HFFc6 (cell line): Measurements from ENCODE around the gene RBM19. TPM values are rescaled to one million over a fixed set of nuclear protein-coding genes. Genes with fewer than 3 reads are reported as not detected.
"Not testable (repeated sequence)": the region's sequence is repeated elsewhere in the genome, so short reads cannot be mapped to it uniquely, and the experiment has no call there.

Experiments used
- DNase-seq: peaks from one replicate; pipeline ENCODE4 v3.0.0-alpha.2; 2018
- H3K27ac Mint-ChIP-seq: 2 replicates; pipeline ENCODE4 v1.8.0; 2020; ENCODE audit warnings: mild to moderate bottlenecking, mixed read lengths
- H3K27me3 Mint-ChIP-seq: 2 replicates; pipeline ENCODE4 v1.8.0; 2021; ENCODE audit warnings: mild to moderate bottlenecking, moderate library complexity, mixed read lengths; ENCODE audit not compliant: insufficient read depth
- H3K36me3 Mint-ChIP-seq: 2 replicates; pipeline ENCODE4 v1.8.0; 2021; ENCODE audit warnings: low read depth, mixed read lengths
- H3K4me1 Mint-ChIP-seq: 2 replicates; pipeline ENCODE4 v1.8.0; 2020; ENCODE audit warnings: low read depth, mixed read lengths
- H3K4me3 Mint-ChIP-seq: 2 replicates; pipeline ENCODE4 v1.8.0; 2020; ENCODE audit warnings: mild to moderate bottlenecking, moderate library complexity, mixed read lengths
- H3K9me3 Mint-ChIP-seq: 2 replicates; pipeline ENCODE4 v1.8.0; 2020; ENCODE audit warnings: mild to moderate bottlenecking, mixed read lengths
- total RNA-seq, 6 experiments: library from RNA; stranded (reverse); fragmentation: NEBNext Ultra II Directional; extraction: Animal tissue kit (Norgen Biotek cat#: 25700); gene quantifications; 2 replicates in 1 of 6; 3 replicates in 5 of 6; pipeline ENCODE4 v1.2.3, GENCODE V29; 2021
- TF ChIP-seq, protein P1 (sequence below): fragments of 200-600 bp; sonication (generic); IDR thresholded peaks from 2 replicates; pipeline ENCODE4 v1.5.0; 2021; ENCODE audit warnings: antibody characterized with exemption, mild to moderate bottlenecking

Gene RBM19
- total RNA-seq, 6 experiments from 2014 or later = 27.8 to 34.8 (median 29.8) TPM

- TF ChIP-seq, protein P1, sequence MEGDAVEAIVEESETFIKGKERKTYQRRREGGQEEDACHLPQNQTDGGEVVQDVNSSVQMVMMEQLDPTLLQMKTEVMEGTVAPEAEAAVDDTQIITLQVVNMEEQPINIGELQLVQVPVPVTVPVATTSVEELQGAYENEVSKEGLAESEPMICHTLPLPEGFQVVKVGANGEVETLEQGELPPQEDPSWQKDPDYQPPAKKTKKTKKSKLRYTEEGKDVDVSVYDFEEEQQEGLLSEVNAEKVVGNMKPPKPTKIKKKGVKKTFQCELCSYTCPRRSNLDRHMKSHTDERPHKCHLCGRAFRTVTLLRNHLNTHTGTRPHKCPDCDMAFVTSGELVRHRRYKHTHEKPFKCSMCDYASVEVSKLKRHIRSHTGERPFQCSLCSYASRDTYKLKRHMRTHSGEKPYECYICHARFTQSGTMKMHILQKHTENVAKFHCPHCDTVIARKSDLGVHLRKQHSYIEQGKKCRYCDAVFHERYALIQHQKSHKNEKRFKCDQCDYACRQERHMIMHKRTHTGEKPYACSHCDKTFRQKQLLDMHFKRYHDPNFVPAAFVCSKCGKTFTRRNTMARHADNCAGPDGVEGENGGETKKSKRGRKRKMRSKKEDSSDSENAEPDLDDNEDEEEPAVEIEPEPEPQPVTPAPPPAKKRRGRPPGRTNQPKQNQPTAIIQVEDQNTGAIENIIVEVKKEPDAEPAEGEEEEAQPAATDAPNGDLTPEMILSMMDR = no peak
- H3K4me1 Mint-ChIP-seq = peaks cover 21% of the 10 kb centered on the region
- H3K9me3 Mint-ChIP-seq = no peaks in the 10 kb centered on the region
- H3K36me3 Mint-ChIP-seq = peaks cover 36% of the 10 kb centered on the region
- DNase-seq = no peak
- no peak overlapping the region for H3K27ac Mint-ChIP-seq
- peaks cover 1% of the 10 kb centered on the region for H3K27me3 Mint-ChIP-seq
- no peak overlapping the region for H3K4me3 Mint-ChIP-seq
These were observed 60.3 kb downstream of the RBM19 start for GRCh38 chr12:113905829-113906228.

DNA sequence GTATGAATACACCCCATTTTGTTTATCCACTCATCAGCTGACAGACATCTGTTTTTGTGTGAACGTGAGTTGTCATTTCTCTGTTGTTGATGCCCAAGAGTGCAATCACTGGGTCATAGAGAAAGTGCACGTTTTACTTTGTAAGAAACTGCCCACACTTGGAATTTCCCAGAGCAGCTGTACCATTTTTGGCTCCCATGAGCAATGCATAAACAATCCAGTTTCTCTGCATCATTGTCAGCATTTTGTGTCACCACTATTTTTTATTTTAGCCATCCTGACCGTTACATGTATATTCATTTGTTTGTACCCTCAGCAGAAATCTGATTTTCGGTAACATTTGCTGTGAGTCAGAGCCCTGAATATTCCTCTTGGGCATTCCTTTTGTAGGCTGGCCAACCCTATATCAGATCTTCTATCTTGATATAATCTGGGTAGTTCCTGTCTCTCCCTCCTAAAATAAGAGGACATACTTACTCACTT is 62.7 kb downstream of the RBM19 start:
- Mint-ChIP-seq H3K27ac (peak overlapping the region; percentile 72), H3K9me3 (no peaks in the 10 kb centered on the region), H3K4me1 (peaks cover 21% of the 10 kb centered on the region), H3K36me3 (peaks cover 24% of the 10 kb centered on the region), H3K4me3 (peak overlapping the region; percentile 43), H3K27me3 (no peaks in the 10 kb centered on the region; the same call in 1 of the 2 replicates)
- DNase-seq = peak; percentile 80
- TF ChIP-seq, protein P1 = no peak

- not testable (repeated sequence) for H3K27ac Mint-ChIP-seq, H3K9me3 Mint-ChIP-seq, H3K4me3 Mint-ChIP-seq, DNase-seq, H3K27me3 Mint-ChIP-seq
- Mint-ChIP-seq H3K36me3 (peaks cover 20% of the 10 kb centered on the region), H3K4me1 (peaks cover 21% of the 10 kb centered on the region)
These were observed 64.8 kb downstream of the RBM19 start for GRCh38 chr12:113901319-113901718.

- H3K4me1 Mint-ChIP-seq = peaks cover 21% of the 10 kb centered on the region
- no peak overlapping the region for H3K27ac Mint-ChIP-seq
- TF ChIP-seq, protein P1 = no peak
- H3K9me3 Mint-ChIP-seq = no peaks in the 10 kb centered on the region
- H3K36me3 Mint-ChIP-seq = peaks cover 15% of the 10 kb centered on the region
- no peaks in the 10 kb centered on the region; the same call in 1 of the 2 replicates for H3K27me3 Mint-ChIP-seq
- no peak overlapping the region for H3K4me3 Mint-ChIP-seq
- no peak for DNase-seq
These were observed 65.4 kb downstream of the RBM19 start for GRCh38 chr12:113900716-113901115.

DNA sequence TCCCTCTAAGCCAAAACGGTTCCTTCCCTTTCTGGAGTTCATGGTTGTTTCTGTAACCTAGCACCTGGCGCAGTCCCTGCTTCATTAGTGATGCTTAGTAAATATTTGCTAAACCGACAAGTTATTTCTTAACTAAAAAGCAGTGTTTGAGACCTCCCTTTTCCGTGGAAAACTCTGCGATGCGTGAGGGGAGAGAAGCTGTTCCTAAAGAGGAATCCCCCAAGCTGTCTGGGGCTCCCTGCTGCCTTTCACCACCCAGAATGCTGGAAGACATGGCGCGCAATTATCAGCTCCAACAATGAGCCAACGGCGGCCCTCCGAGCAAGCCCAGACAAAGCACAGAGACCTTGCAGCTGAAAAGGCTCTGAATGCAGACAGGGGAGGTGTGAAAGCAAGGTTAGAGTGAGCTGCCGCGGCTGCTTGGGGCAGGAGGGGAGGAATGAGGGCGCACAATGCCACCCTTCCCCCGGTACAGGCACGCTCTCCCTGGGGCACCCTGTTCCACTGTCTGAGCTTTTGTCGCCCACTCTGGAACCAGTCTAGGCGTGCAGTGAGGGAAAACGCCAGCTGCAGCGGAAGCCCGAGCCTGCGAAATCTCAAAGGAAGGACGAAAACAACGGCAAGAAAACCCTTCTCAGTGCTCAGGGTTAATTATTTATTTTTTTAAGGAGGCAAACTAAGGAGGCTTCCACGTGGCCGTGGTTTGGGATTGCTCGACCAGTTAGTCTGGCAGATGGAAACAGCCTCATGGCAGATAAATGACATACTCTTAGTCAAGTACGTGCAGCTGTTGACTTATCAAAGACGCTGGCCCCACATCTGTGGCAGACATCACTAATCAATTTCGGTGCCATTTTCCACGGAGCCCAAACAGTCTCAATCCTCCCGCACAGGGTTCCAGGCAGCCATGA is 66.3 kb downstream of the RBM19 start:
- H3K4me1 Mint-ChIP-seq = peaks cover 21% of the 10 kb centered on the region
- TF ChIP-seq, protein P1 = no peak
- no peak overlapping the region for H3K4me3 Mint-ChIP-seq
- H3K27me3 Mint-ChIP-seq = no peaks in the 10 kb centered on the region; the same call in 1 of the 2 replicates
- no peak overlapping the region for H3K27ac Mint-ChIP-seq
- no peaks in the 10 kb centered on the region for H3K9me3 Mint-ChIP-seq
- peaks cover 6% of the 10 kb centered on the region for H3K36me3 Mint-ChIP-seq
- no peak for DNase-seq

GRCh38 chr12:113899042-113899560 is 67.0 kb downstream of the RBM19 start:
- Mint-ChIP-seq H3K4me3 (no peak overlapping the region), H3K4me1 (peaks cover 16% of the 10 kb centered on the region), H3K36me3 (peaks cover 5% of the 10 kb centered on the region; the same call in 1 of the 2 replicates), H3K27me3 (no peaks in the 10 kb centered on the region; the same call in 1 of the 2 replicates), H3K27ac (no peak overlapping the region), H3K9me3 (no peaks in the 10 kb centered on the region)
- TF ChIP-seq, protein P1 = no peak
- no peak for DNase-seq
